ENCODE measurements around the gene FOXP4. TPM values are rescaled to one million over a fixed set of nuclear protein-coding genes. Genes with fewer than 3 reads are reported as not detected.

FOXP4 gene
- total and polyA plus RNA-seq, 4 donors = 2.5 to 16.0 (median 4.3) TPM

- no peaks in the 10 kb centered on the region for H3K36me3 ChIP-seq (ENCODE audit: control insufficient read depth in 4 of 4, insufficient read depth in 3 of 4, low read depth in 1 of 4, low read length in 3 of 4)
- no peak overlapping the region for H3K9ac ChIP-seq (ENCODE audit: low read depth in 1 of 2, low read length in 2 of 2)
- no peak overlapping the region for H3K27ac ChIP-seq (ENCODE audit: low read depth in 1 of 2, low read length in 2 of 2)
- no peaks in the 10 kb centered on the region for H3K4me1 ChIP-seq (ENCODE audit: control insufficient read depth in 4 of 4, insufficient read depth in 4 of 4, low read length in 3 of 4)
- H3K4me3 ChIP-seq (ENCODE audit: low read depth in 1 of 3, low read length in 3 of 3) = no peak overlapping the region
- DNase-seq (ENCODE audit: low spot score) = no peak
- H3K9me3 ChIP-seq (ENCODE audit: control insufficient read depth in 4 of 4, low read length in 3 of 4) = peaks cover 0 to 2% (median 0%) of the 10 kb centered on the region in 4 donors
- H3K27me3 ChIP-seq (ENCODE audit: control insufficient read depth in 4 of 4, insufficient read depth in 4 of 4, low read length in 3 of 4) = no peaks in the 10 kb centered on the region
- WGBS = 83% methylated on average over 7 of the region's 7 CpGs
- no peak for TF ChIP-seq FOXA2 (IDR thresholded peaks at IDR 0.05)
- no peak for TF ChIP-seq RAD21 (IDR thresholded peaks at IDR 0.05)
- TF ChIP-seq, protein P1, sequence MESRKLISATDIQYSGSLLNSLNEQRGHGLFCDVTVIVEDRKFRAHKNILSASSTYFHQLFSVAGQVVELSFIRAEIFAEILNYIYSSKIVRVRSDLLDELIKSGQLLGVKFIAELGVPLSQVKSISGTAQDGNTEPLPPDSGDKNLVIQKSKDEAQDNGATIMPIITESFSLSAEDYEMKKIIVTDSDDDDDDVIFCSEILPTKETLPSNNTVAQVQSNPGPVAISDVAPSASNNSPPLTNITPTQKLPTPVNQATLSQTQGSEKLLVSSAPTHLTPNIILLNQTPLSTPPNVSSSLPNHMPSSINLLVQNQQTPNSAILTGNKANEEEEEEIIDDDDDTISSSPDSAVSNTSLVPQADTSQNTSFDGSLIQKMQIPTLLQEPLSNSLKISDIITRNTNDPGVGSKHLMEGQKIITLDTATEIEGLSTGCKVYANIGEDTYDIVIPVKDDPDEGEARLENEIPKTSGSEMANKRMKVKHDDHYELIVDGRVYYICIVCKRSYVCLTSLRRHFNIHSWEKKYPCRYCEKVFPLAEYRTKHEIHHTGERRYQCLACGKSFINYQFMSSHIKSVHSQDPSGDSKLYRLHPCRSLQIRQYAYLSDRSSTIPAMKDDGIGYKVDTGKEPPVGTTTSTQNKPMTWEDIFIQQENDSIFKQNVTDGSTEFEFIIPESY (IDR thresholded peaks at IDR 0.05) = no peak
- no peak for TF ChIP-seq YY1 (IDR thresholded peaks at IDR 0.05)
- no peak for TF ChIP-seq JUND (IDR thresholded peaks at IDR 0.05)
- TF ChIP-seq EGR1 (IDR thresholded peaks at IDR 0.05; ENCODE audit: low read depth in 2 of 2) = no peak
- no peak for TF ChIP-seq HNF4A (conservative IDR thresholded peaks at IDR 0.05)
- no peak for TF ChIP-seq TAF1 (conservative IDR thresholded peaks at IDR 0.05)
- TF ChIP-seq NR2F2 (IDR thresholded peaks at IDR 0.05) = no peak
- TF ChIP-seq SP1 (IDR thresholded peaks at IDR 0.05) = no peak
- TF ChIP-seq, protein P2, sequence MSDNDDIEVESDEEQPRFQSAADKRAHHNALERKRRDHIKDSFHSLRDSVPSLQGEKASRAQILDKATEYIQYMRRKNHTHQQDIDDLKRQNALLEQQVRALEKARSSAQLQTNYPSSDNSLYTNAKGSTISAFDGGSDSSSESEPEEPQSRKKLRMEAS (IDR thresholded peaks at IDR 0.05) = no peak
- no peak for TF ChIP-seq GABPA (IDR thresholded peaks at IDR 0.05 in 1 of 2, conservative IDR thresholded peaks at IDR 0.05 in 1 of 2)
- TF ChIP-seq ATF3 (IDR thresholded peaks at IDR 0.05) = no peak
- TF ChIP-seq, protein P3, sequence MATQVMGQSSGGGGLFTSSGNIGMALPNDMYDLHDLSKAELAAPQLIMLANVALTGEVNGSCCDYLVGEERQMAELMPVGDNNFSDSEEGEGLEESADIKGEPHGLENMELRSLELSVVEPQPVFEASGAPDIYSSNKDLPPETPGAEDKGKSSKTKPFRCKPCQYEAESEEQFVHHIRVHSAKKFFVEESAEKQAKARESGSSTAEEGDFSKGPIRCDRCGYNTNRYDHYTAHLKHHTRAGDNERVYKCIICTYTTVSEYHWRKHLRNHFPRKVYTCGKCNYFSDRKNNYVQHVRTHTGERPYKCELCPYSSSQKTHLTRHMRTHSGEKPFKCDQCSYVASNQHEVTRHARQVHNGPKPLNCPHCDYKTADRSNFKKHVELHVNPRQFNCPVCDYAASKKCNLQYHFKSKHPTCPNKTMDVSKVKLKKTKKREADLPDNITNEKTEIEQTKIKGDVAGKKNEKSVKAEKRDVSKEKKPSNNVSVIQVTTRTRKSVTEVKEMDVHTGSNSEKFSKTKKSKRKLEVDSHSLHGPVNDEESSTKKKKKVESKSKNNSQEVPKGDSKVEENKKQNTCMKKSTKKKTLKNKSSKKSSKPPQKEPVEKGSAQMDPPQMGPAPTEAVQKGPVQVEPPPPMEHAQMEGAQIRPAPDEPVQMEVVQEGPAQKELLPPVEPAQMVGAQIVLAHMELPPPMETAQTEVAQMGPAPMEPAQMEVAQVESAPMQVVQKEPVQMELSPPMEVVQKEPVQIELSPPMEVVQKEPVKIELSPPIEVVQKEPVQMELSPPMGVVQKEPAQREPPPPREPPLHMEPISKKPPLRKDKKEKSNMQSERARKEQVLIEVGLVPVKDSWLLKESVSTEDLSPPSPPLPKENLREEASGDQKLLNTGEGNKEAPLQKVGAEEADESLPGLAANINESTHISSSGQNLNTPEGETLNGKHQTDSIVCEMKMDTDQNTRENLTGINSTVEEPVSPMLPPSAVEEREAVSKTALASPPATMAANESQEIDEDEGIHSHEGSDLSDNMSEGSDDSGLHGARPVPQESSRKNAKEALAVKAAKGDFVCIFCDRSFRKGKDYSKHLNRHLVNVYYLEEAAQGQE (IDR thresholded peaks at IDR 0.05) = no peak
- no peak for TF ChIP-seq HNF4G (IDR thresholded peaks at IDR 0.05)
- no peak for TF ChIP-seq RXRA (IDR thresholded peaks at IDR 0.05)
- TF ChIP-seq FOXA1 (IDR thresholded peaks at IDR 0.05) = no peak
- TF ChIP-seq, protein P4, sequence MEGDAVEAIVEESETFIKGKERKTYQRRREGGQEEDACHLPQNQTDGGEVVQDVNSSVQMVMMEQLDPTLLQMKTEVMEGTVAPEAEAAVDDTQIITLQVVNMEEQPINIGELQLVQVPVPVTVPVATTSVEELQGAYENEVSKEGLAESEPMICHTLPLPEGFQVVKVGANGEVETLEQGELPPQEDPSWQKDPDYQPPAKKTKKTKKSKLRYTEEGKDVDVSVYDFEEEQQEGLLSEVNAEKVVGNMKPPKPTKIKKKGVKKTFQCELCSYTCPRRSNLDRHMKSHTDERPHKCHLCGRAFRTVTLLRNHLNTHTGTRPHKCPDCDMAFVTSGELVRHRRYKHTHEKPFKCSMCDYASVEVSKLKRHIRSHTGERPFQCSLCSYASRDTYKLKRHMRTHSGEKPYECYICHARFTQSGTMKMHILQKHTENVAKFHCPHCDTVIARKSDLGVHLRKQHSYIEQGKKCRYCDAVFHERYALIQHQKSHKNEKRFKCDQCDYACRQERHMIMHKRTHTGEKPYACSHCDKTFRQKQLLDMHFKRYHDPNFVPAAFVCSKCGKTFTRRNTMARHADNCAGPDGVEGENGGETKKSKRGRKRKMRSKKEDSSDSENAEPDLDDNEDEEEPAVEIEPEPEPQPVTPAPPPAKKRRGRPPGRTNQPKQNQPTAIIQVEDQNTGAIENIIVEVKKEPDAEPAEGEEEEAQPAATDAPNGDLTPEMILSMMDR (IDR thresholded peaks at IDR 0.05; ENCODE audit: low read depth, low read length, missing input control) = no peak
These were observed 69.1 kb downstream of the FOXP4 start for GRCh38 chr6:41615311-41615710.

All from liver (tissue), 9 donors.